ENCODE data around the gene HSD11B1.

HSD11B1 gene

GRCh38 chr1:209715314-209715713 lies 10.7 kb downstream of the HSD11B1 start:
- TF ChIP-seq EZH2 (optimal IDR thresholded peaks at IDR 0.05; ENCODE audit: low read depth, low read length) (no peak), EZH2phosphoT487 (IDR thresholded peaks at IDR 0.05; ENCODE audit: low read length) (no peak), CTCF (IDR thresholded peaks at IDR 0.05; ENCODE audit: low read length) (no peak)
- no peaks in the 10 kb centered on the region for H3K36me3 ChIP-seq (replicated peaks; ENCODE audit: insufficient read depth, low read length)
- H3K4me1 ChIP-seq (ENCODE audit: low read length): 0 out of 2 replicates have a peak, but pooled peaks cover 8% of the 10 kb centered on the region
- H3F3A ChIP-seq (ENCODE audit: insufficient read depth, low read length): no peaks in the 10 kb centered on the region
- H3K27me3 ChIP-seq (replicated peaks; ENCODE audit: insufficient read depth, low read length): no peaks in the 10 kb centered on the region
- no peaks in the 10 kb centered on the region for H3K79me2 ChIP-seq (ENCODE audit: low read length)
- no peak overlapping the region for H3K4me2 ChIP-seq (ENCODE audit: low read depth, low read length)
- no peak for DNase-seq
- H2AFZ ChIP-seq (ENCODE audit: low read length): no peak overlapping the region
- no peaks in the 10 kb centered on the region for H4K20me1 ChIP-seq (ENCODE audit: insufficient read depth, low read length)
- no peaks in the 10 kb centered on the region for H3K9me2 ChIP-seq (replicated peaks; ENCODE audit: insufficient read depth, low read length)
- H3K4me3 ChIP-seq (ENCODE audit: low read length): no peak overlapping the region
- H3K9me3 ChIP-seq (replicated peaks; ENCODE audit: insufficient read depth, low read length): no peaks in the 10 kb centered on the region
- H3K9ac ChIP-seq (ENCODE audit: low read length): no peak overlapping the region
- no peak overlapping the region for H3K27ac ChIP-seq (ENCODE audit: low read length)

GRCh38 chr1:209717818-209718217 lies 13.2 kb downstream of the HSD11B1 start:
- TF ChIP-seq EZH2 (optimal IDR thresholded peaks at IDR 0.05; ENCODE audit: low read depth, low read length) (no peak), EZH2phosphoT487 (IDR thresholded peaks at IDR 0.05; ENCODE audit: low read length) (no peak), CTCF (IDR thresholded peaks at IDR 0.05; ENCODE audit: low read length) (no peak)
- Histone ChIP-seq H3K9me2 (replicated peaks; ENCODE audit: insufficient read depth, low read length) (no peaks in the 10 kb centered on the region), H2AFZ (ENCODE audit: low read length) (no peak overlapping the region), H3K4me3 (ENCODE audit: low read length) (no peak overlapping the region), H3K79me2 (ENCODE audit: low read length) (no peaks in the 10 kb centered on the region), H3K9me3 (replicated peaks; ENCODE audit: insufficient read depth, low read length) (no peaks in the 10 kb centered on the region), H3F3A (ENCODE audit: insufficient read depth, low read length) (no peaks in the 10 kb centered on the region), H3K27me3 (replicated peaks; ENCODE audit: insufficient read depth, low read length) (no peaks in the 10 kb centered on the region), H3K4me2 (ENCODE audit: low read depth, low read length) (no peak overlapping the region), H3K27ac (ENCODE audit: low read length) (no peak overlapping the region), H3K4me1 (ENCODE audit: low read length) (0 out of 2 replicates have a peak, but pooled peaks cover 6% of the 10 kb centered on the region), H3K9ac (ENCODE audit: low read length) (no peak overlapping the region), H3K36me3 (replicated peaks; ENCODE audit: insufficient read depth, low read length) (no peaks in the 10 kb centered on the region), H4K20me1 (ENCODE audit: insufficient read depth, low read length) (no peaks in the 10 kb centered on the region)
- no peak for DNase-seq

- no peaks in the 10 kb centered on the region for H3F3A ChIP-seq (ENCODE audit: insufficient read depth, low read length)
- no peaks in the 10 kb centered on the region for H3K36me3 ChIP-seq (replicated peaks; ENCODE audit: insufficient read depth, low read length)
- no peak overlapping the region for H3K4me2 ChIP-seq (ENCODE audit: low read depth, low read length)
- H3K9ac ChIP-seq (ENCODE audit: low read length): no peak overlapping the region
- H3K9me2 ChIP-seq (replicated peaks; ENCODE audit: insufficient read depth, low read length): no peaks in the 10 kb centered on the region
- H4K20me1 ChIP-seq (ENCODE audit: insufficient read depth, low read length): no peaks in the 10 kb centered on the region
- TF ChIP-seq CTCF (IDR thresholded peaks at IDR 0.05; ENCODE audit: low read length) (no peak), EZH2phosphoT487 (IDR thresholded peaks at IDR 0.05; ENCODE audit: low read length) (no peak), EZH2 (optimal IDR thresholded peaks at IDR 0.05; ENCODE audit: low read depth, low read length) (no peak)
- H3K9me3 ChIP-seq (replicated peaks; ENCODE audit: insufficient read depth, low read length): no peaks in the 10 kb centered on the region
- H3K4me3 ChIP-seq (ENCODE audit: low read length): no peak overlapping the region
- no peak overlapping the region for H3K27ac ChIP-seq (ENCODE audit: low read length)
- H3K4me1 ChIP-seq (ENCODE audit: low read length): 0 out of 2 replicates have a peak, but pooled peaks cover 6% of the 10 kb centered on the region
- H3K27me3 ChIP-seq (replicated peaks; ENCODE audit: insufficient read depth, low read length): no peaks in the 10 kb centered on the region
- H3K79me2 ChIP-seq (ENCODE audit: low read length): no peaks in the 10 kb centered on the region
- no peak for DNase-seq
- no peak overlapping the region for H2AFZ ChIP-seq (ENCODE audit: low read length)
These were observed 15.7 kb downstream of the HSD11B1 start for GRCh38 chr1:209720326-209720725.
